Peyer's patch (tissue), 4 donors: ENCODE results near the gene AKT2.

ENCODE experiments used
- POLR2A ChIP-seq, 2 donors: fragments of 450-650 bp; IDR thresholded peaks; one replicate each; pipeline ENCODE4 v1.5.1; 2017; ENCODE audit warnings: antibody characterized with exemption in 2 of 2, mild to moderate bottlenecking in 2 of 2, moderate library complexity in 2 of 2
- TF ChIP-seq, protein P1 (sequence below), 6 experiments: fragments of 450-650 bp in 4 of 6; fragments of 200-600 bp in 2 of 6; sonication (generic) in 1 of 6; IDR thresholded peaks; one replicate each; pipeline ENCODE4 v1.5.1; 2017 to 2019; ENCODE audit warnings: antibody characterized with exemption in 6 of 6, mild to moderate bottlenecking in 3 of 6, moderate library complexity in 1 of 6

DNA sequence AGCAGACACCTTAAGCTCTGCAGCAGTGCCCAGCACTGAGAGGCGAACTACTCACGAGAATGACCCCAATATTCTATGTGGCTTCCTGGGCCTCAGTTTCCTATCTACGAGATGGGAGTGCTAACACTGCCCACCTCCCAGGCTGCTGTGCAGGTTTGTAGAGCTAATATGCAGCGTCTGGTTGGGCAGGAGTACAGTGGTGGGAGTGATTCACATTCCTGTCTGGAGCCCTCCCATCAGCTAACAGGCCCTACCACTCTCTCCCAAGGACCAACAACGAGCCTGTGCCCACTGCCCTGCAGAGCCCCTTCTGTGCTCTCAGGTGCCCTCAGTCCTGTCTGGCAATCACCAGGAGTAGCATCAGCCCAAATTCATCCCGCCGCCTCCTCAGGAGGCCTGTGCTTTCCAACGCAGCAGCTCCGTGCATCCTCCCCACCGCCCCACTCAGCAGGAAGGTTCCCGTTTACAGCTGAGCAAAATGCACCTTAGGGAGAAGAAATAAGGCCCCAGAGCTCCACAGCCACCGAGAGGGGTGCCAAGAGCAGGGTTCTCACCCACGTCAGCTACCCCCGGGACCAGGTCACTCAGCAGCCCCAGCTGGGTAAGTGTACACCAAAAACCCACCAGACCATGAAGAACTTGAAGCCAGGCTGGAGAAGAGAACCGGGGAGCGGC is 6.6 kb downstream of the AKT2 start:
- TF ChIP-seq, protein P1, sequence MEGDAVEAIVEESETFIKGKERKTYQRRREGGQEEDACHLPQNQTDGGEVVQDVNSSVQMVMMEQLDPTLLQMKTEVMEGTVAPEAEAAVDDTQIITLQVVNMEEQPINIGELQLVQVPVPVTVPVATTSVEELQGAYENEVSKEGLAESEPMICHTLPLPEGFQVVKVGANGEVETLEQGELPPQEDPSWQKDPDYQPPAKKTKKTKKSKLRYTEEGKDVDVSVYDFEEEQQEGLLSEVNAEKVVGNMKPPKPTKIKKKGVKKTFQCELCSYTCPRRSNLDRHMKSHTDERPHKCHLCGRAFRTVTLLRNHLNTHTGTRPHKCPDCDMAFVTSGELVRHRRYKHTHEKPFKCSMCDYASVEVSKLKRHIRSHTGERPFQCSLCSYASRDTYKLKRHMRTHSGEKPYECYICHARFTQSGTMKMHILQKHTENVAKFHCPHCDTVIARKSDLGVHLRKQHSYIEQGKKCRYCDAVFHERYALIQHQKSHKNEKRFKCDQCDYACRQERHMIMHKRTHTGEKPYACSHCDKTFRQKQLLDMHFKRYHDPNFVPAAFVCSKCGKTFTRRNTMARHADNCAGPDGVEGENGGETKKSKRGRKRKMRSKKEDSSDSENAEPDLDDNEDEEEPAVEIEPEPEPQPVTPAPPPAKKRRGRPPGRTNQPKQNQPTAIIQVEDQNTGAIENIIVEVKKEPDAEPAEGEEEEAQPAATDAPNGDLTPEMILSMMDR (IDR thresholded peaks at IDR 0.05), result no peak
- no peak for TF ChIP-seq POLR2A (IDR thresholded peaks at IDR 0.05)
